Karpas-422 (cell line): ENCODE results near the gene TBC1D12. TPM values are rescaled to one million over a fixed set of nuclear protein-coding genes. Genes with fewer than 3 reads are reported as not detected.

Experiments used
- DNase-seq: peaks from one replicate; pipeline ENCODE4 v3.0.0-alpha.2; 2015
- H2AFZ ChIP-seq: fragments of 200-600 bp; sonication (generic); 2 replicates; pipeline ENCODE4 v1.6.1; 2014; ENCODE audit warnings: antibody characterized with exemption, low read length, mixed read lengths
- H3K27ac ChIP-seq: fragments of 200-600 bp; sonication (generic); 2 replicates; pipeline ENCODE4 v1.5.1; 2014; ENCODE audit warnings: mild to moderate bottlenecking, low read length, moderate library complexity
- H3K27me3 ChIP-seq: fragments of 200-600 bp; sonication (generic); 2 replicates; pipeline ENCODE4 v1.6.1; 2014; ENCODE audit warnings: low read length, mixed read lengths
- H3K36me3 ChIP-seq: fragments of 200-600 bp; sonication (generic); 2 replicates; pipeline ENCODE4 v1.6.1; 2014; ENCODE audit warnings: low read length, mixed read lengths; ENCODE audit not compliant: insufficient read depth
- H3K4me1 ChIP-seq: fragments of 200-600 bp; sonication (generic); 2 replicates; pipeline ENCODE4 v1.6.1; 2014; ENCODE audit warnings: mild to moderate bottlenecking, low read length, mixed read lengths
- H3K4me2 ChIP-seq: fragments of 200-600 bp; sonication (generic); 2 replicates; pipeline ENCODE4 v1.6.1; 2014; ENCODE audit warnings: low read length, low read depth, mild to moderate bottlenecking; ENCODE audit not compliant: poor library complexity, severe bottlenecking
- H3K4me3 ChIP-seq: fragments of 200-600 bp; sonication (generic); 2 replicates; pipeline ENCODE4 v1.5.1; 2014; ENCODE audit warnings: mild to moderate bottlenecking, antibody characterized with exemption, low read length, mixed read lengths
- H3K79me2 ChIP-seq: fragments of 200-600 bp; sonication (generic); 2 replicates; pipeline ENCODE4 v1.6.1; 2014; ENCODE audit warnings: mild to moderate bottlenecking, low read length, mixed read lengths
- H3K9ac ChIP-seq: fragments of 200-600 bp; sonication (generic); 2 replicates; pipeline ENCODE4 v1.6.0; 2014; ENCODE audit warnings: low read length
- H3K9me2 ChIP-seq: fragments of 200-600 bp; sonication (generic), shearing (Covaris generic); replicated peaks from 2 replicates; pipeline ENCODE4 v1.6.0; 2014; ENCODE audit warnings: mild to moderate bottlenecking, low read length, moderate library complexity; ENCODE audit not compliant: insufficient read depth
- H3K9me3 ChIP-seq: fragments of 300-700, 200-600 bp; sonication (generic); 2 replicates; pipeline ENCODE4 v1.6.1; 2014; ENCODE audit warnings: low read length, mixed read lengths
- H4K20me1 ChIP-seq: fragments of 200-600 bp; sonication (generic); 2 replicates; pipeline ENCODE4 v1.6.1; 2014; ENCODE audit warnings: mild to moderate bottlenecking, antibody characterized with exemption, low read length, low read depth; ENCODE audit not compliant: insufficient read depth
- total RNA-seq: library from RNA; depleted of rRNA; stranded (reverse); fragments of >200 nt; shearing (Covaris generic); gene quantifications from 2 replicates; pipeline ENCODE4 v1.2.3, GENCODE V29; 2014; ENCODE audit warnings: low replicate concordance

TBC1D12 gene
- total RNA-seq, 1 experiment from 2014 or later: not detected

- Histone ChIP-seq H3K36me3 (no peaks in the 10 kb centered on the region), H3K9me2 (no peaks in the 10 kb centered on the region), H3K27me3 (no peaks in the 10 kb centered on the region), H3K9ac (no peak overlapping the region), H2AFZ (no peak overlapping the region), H3K27ac (no peak overlapping the region), H3K4me2 (no peak overlapping the region), H3K79me2 (no peaks in the 10 kb centered on the region), H4K20me1 (no peaks in the 10 kb centered on the region), H3K4me3 (no peak overlapping the region), H3K9me3 (no peaks in the 10 kb centered on the region), H3K4me1 (no peaks in the 10 kb centered on the region)
- DNase-seq: no peak
Observed at GRCh38 chr10:94481410-94481809, 79.1 kb downstream of the TBC1D12 start.

GRCh38 chr10:94483970-94484369 is 81.6 kb downstream of the TBC1D12 start:
- Histone ChIP-seq H3K9ac (no peak overlapping the region), H3K36me3 (no peaks in the 10 kb centered on the region), H3K9me2 (no peaks in the 10 kb centered on the region), H3K27ac (no peak overlapping the region), H3K9me3 (no peaks in the 10 kb centered on the region), H3K27me3 (no peaks in the 10 kb centered on the region), H3K4me3 (no peak overlapping the region), H2AFZ (no peak overlapping the region), H4K20me1 (no peaks in the 10 kb centered on the region), H3K4me1 (no peaks in the 10 kb centered on the region), H3K79me2 (no peaks in the 10 kb centered on the region), H3K4me2 (no peak overlapping the region)
- DNase-seq: no peak

GRCh38 chr10:94485094-94485493 is 82.8 kb downstream of the TBC1D12 start:
- no peak overlapping the region for H3K27ac ChIP-seq
- no peaks in the 10 kb centered on the region for H4K20me1 ChIP-seq
- H3K4me1 ChIP-seq: no peaks in the 10 kb centered on the region
- H3K4me2 ChIP-seq: no peak overlapping the region
- no peaks in the 10 kb centered on the region for H3K79me2 ChIP-seq
- no peak overlapping the region for H2AFZ ChIP-seq
- no peak overlapping the region for H3K4me3 ChIP-seq
- H3K9ac ChIP-seq: no peak overlapping the region
- no peak for DNase-seq
- no peaks in the 10 kb centered on the region for H3K9me2 ChIP-seq
- H3K36me3 ChIP-seq: no peaks in the 10 kb centered on the region
- no peaks in the 10 kb centered on the region for H3K27me3 ChIP-seq
- no peaks in the 10 kb centered on the region for H3K9me3 ChIP-seq

GRCh38 chr10:94487575-94487974 is 85.2 kb downstream of the TBC1D12 start:
- Histone ChIP-seq H3K4me2 (no peak overlapping the region), H3K4me3 (no peak overlapping the region), H3K27me3 (no peaks in the 10 kb centered on the region), H2AFZ (no peak overlapping the region), H3K9ac (no peak overlapping the region), H3K79me2 (no peaks in the 10 kb centered on the region), H3K9me3 (no peaks in the 10 kb centered on the region), H3K27ac (no peak overlapping the region), H3K9me2 (no peaks in the 10 kb centered on the region), H3K4me1 (no peaks in the 10 kb centered on the region), H4K20me1 (no peaks in the 10 kb centered on the region), H3K36me3 (no peaks in the 10 kb centered on the region)
- DNase-seq: no peak

- no peaks in the 10 kb centered on the region for H3K9me3 ChIP-seq
- H3K27me3 ChIP-seq: no peaks in the 10 kb centered on the region
- H3K9ac ChIP-seq: no peak overlapping the region
- H3K79me2 ChIP-seq: no peaks in the 10 kb centered on the region
- H4K20me1 ChIP-seq: no peaks in the 10 kb centered on the region
- no peaks in the 10 kb centered on the region for H3K9me2 ChIP-seq
- H3K4me3 ChIP-seq: no peak overlapping the region
- H2AFZ ChIP-seq: no peak overlapping the region
- H3K4me1 ChIP-seq: no peaks in the 10 kb centered on the region
- no peak overlapping the region for H3K27ac ChIP-seq
- H3K36me3 ChIP-seq: no peaks in the 10 kb centered on the region
- no peak for DNase-seq
- H3K4me2 ChIP-seq: no peak overlapping the region
Observed at GRCh38 chr10:94489107-94489506, 86.8 kb downstream of the TBC1D12 start.

- DNase-seq: no peak
- Histone ChIP-seq H3K79me2 (no peaks in the 10 kb centered on the region), H3K9me2 (no peaks in the 10 kb centered on the region), H3K9ac (no peak overlapping the region), H3K9me3 (no peaks in the 10 kb centered on the region), H3K4me3 (no peak overlapping the region), H3K27ac (no peak overlapping the region), H2AFZ (no peak overlapping the region), H4K20me1 (no peaks in the 10 kb centered on the region), H3K27me3 (no peaks in the 10 kb centered on the region), H3K4me1 (no peaks in the 10 kb centered on the region), H3K36me3 (no peaks in the 10 kb centered on the region), H3K4me2 (no peak overlapping the region)
Observed at GRCh38 chr10:94489976-94490788, 87.8 kb downstream of the TBC1D12 start.

GRCh38 chr10:94490789-94491039 is 88.4 kb downstream of the TBC1D12 start:
- no peak for DNase-seq
- Histone ChIP-seq H3K9me3 (no peaks in the 10 kb centered on the region), H2AFZ (no peak overlapping the region), H3K27ac (no peak overlapping the region), H3K4me2 (no peak overlapping the region), H4K20me1 (no peaks in the 10 kb centered on the region), H3K4me3 (no peak overlapping the region), H3K9ac (no peak overlapping the region), H3K36me3 (no peaks in the 10 kb centered on the region), H3K4me1 (no peaks in the 10 kb centered on the region), H3K27me3 (no peaks in the 10 kb centered on the region), H3K9me2 (no peaks in the 10 kb centered on the region), H3K79me2 (no peaks in the 10 kb centered on the region)

DNA sequence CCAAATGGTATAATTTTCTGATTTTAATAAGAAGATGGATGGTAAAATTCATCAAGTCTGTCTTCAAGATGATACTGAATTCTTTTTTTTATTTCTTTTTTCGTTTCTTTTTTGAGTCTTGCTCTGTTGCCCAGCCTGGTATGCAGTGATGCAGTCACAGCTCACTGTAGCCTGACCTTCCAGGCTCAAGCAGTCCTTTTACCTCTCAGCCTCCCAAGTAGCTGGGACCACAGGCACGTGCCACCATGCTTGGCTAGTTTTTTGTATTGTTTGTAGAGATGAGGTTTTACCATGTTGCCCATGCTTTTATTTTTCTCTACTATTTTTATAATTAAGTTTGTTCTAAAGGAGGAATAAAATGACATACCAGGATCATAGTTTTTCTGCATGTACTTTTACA is 91.1 kb downstream of the TBC1D12 start:
- H3K9me3 ChIP-seq: no peaks in the 10 kb centered on the region
- no peak overlapping the region for H3K4me2 ChIP-seq
- no peak for DNase-seq
- no peak overlapping the region for H3K9ac ChIP-seq
- no peak overlapping the region for H3K4me3 ChIP-seq
- no peak overlapping the region for H2AFZ ChIP-seq
- no peaks in the 10 kb centered on the region for H3K36me3 ChIP-seq
- H3K27me3 ChIP-seq: no peaks in the 10 kb centered on the region
- no peaks in the 10 kb centered on the region for H3K79me2 ChIP-seq
- no peaks in the 10 kb centered on the region for H3K9me2 ChIP-seq
- no peak overlapping the region for H3K27ac ChIP-seq
- H3K4me1 ChIP-seq: no peaks in the 10 kb centered on the region
- H4K20me1 ChIP-seq: no peaks in the 10 kb centered on the region
